Measurements from ENCODE around the gene EXOC3L4.

- TF ChIP-seq, protein P1, sequence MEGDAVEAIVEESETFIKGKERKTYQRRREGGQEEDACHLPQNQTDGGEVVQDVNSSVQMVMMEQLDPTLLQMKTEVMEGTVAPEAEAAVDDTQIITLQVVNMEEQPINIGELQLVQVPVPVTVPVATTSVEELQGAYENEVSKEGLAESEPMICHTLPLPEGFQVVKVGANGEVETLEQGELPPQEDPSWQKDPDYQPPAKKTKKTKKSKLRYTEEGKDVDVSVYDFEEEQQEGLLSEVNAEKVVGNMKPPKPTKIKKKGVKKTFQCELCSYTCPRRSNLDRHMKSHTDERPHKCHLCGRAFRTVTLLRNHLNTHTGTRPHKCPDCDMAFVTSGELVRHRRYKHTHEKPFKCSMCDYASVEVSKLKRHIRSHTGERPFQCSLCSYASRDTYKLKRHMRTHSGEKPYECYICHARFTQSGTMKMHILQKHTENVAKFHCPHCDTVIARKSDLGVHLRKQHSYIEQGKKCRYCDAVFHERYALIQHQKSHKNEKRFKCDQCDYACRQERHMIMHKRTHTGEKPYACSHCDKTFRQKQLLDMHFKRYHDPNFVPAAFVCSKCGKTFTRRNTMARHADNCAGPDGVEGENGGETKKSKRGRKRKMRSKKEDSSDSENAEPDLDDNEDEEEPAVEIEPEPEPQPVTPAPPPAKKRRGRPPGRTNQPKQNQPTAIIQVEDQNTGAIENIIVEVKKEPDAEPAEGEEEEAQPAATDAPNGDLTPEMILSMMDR (IDR thresholded peaks at IDR 0.05): no peak
- no peak for TF ChIP-seq EZH2phosphoT487 (IDR thresholded peaks at IDR 0.05)
- no peak for TF ChIP-seq EZH2 (IDR thresholded peaks at IDR 0.05)
Observed at GRCh38 chr14:103118663-103119404, 24.3 kb downstream of the EXOC3L4 start.
